ENCODE results near the gene DICER1.

- no peak for TF ChIP-seq POLR2A (IDR thresholded peaks at IDR 0.05; ENCODE audit: low read depth, low read length)
- TF ChIP-seq POLR2AphosphoS5 (IDR thresholded peaks at IDR 0.05; ENCODE audit: low read depth, low read length), result no peak
- TF ChIP-seq TAF1 (IDR thresholded peaks at IDR 0.05; ENCODE audit: low read depth, low read length), result no peak
- no peak for TF ChIP-seq SPI1 (IDR thresholded peaks at IDR 0.05; ENCODE audit: low read depth, low read length)
- no peak for TF ChIP-seq PAX5 (IDR thresholded peaks at IDR 0.05; ENCODE audit: insufficient read depth, low read length, severe bottlenecking)
- TF ChIP-seq POU2F2 (IDR thresholded peaks at IDR 0.05; ENCODE audit: low read depth, low read length), result no peak
Measured at GRCh38 chr14:95097385-95097784, 59.9 kb downstream of the DICER1 start.

All from GM12891 (cell line).